Gastroesophageal sphincter (tissue), 4 donors: Measurements from ENCODE around the gene OPRD1. TPM values are rescaled to one million over a fixed set of nuclear protein-coding genes. Genes with fewer than 3 reads are reported as not detected.
"Not testable (repeated sequence)": the region's sequence is repeated elsewhere in the genome, so short reads cannot be mapped to it uniquely, and the experiment has no call there.

Experiments
- ATAC-seq: fragments of 150-250 bp; one replicate; pipeline ENCODE4 v1.9.1; 2016; ENCODE audit warnings: mild to moderate bottlenecking, moderate library complexity
- H3K27ac ChIP-seq, 4 donors: fragments of 200-600 bp; sonication (generic) in 3 of 4; 1 replicate in 3 of 4; 2 replicates in 1 of 4; pipeline ENCODE4 v1.5.1; 2016 to 2019
- H3K27me3 ChIP-seq: fragments of 200-600 bp; sonication (generic); one replicate; pipeline ENCODE4 v1.5.1; 2019
- H3K36me3 ChIP-seq, 2 donors: fragments of 200-600 bp; sonication (generic); one replicate each; pipeline ENCODE4 v1.5.1; 2019; ENCODE audit warnings: control low read depth in 1 of 2
- H3K4me1 ChIP-seq, 3 donors: fragments of 200-600 bp; sonication (generic); 1 replicate in 2 of 3; 2 replicates in 1 of 3; pipeline ENCODE4 v1.5.1; 2016 to 2019; ENCODE audit warnings: control low read depth in 2 of 3
- H3K4me3 ChIP-seq, 2 donors: fragments of 200-600 bp; sonication (generic); one replicate each; pipeline ENCODE4 v1.5.1; 2019; ENCODE audit warnings: mild to moderate bottlenecking in 1 of 2, moderate library complexity in 1 of 2
- H3K9me3 ChIP-seq, 3 donors: fragments of 200-600 bp; sonication (generic); one replicate each; pipeline ENCODE4 v1.5.1; 2017 to 2019; ENCODE audit warnings: control low read depth in 2 of 3
- CTCF ChIP-seq, 4 experiments: fragments of 200-600 bp in 2 of 4; fragments of 450-650 bp in 2 of 4; sonication (generic) in 1 of 4; IDR thresholded peaks; one replicate each; pipeline ENCODE4 v1.5.1; 2017 to 2019; ENCODE audit warnings: antibody characterized with exemption in 4 of 4, mild to moderate bottlenecking in 2 of 4, moderate library complexity in 2 of 4
- EP300 ChIP-seq: sonication (generic); formaldehyde crosslinking; IDR thresholded peaks from one replicate; pipeline ENCODE4 v1.6.1; 2017; ENCODE audit warnings: antibody characterized with exemption, mild to moderate bottlenecking
- POLR2A ChIP-seq, 2 donors: fragments of 450-650 bp; IDR thresholded peaks; one replicate each; pipeline ENCODE4 v1.6.1; 2017; ENCODE audit warnings: antibody characterized with exemption in 2 of 2, mild to moderate bottlenecking in 2 of 2, moderate library complexity in 1 of 2
- POLR2AphosphoS5 ChIP-seq: sonication (generic); formaldehyde crosslinking; IDR thresholded peaks from one replicate; pipeline ENCODE4 v1.6.1; 2017; ENCODE audit warnings: antibody characterized with exemption
- WGBS, 2 donors: methylation state at CpG; one replicate each; pipeline ENCODE4 v1.1.5; 2018; ENCODE audit warnings: low coverage in 1 of 2; 5-methylcytosine and 5-hydroxymethylcytosine counted together
- total RNA-seq, 4 donors: library from RNA; depleted of rRNA; stranded (reverse); fragments of >200 nt; gene quantifications; one replicate each; pipeline ENCODE4 v1.1.0, GENCODE V29; 2016

The OPRD1 gene
- total RNA-seq, 4 donors from 2014 or later: 0.08 to 0.16 (median 0.13) TPM; not detected in 1

GRCh38 chr1:28792644-28793121 lies 19.3 kb upstream of the OPRD1 start:
- WGBS, 2 donors: 31 to 78% methylated on average over 1 of the region's 1 CpG
- no peak overlapping the region for H3K27ac ChIP-seq
- no peaks in the 10 kb centered on the region for H3K4me1 ChIP-seq
- no peaks in the 10 kb centered on the region for H3K9me3 ChIP-seq
- no peak for ATAC-seq
- H3K36me3 ChIP-seq: no peaks in the 10 kb centered on the region
- peaks cover 9% of the 10 kb centered on the region for H3K27me3 ChIP-seq
- TF ChIP-seq POLR2A (IDR thresholded peaks at IDR 0.05) (no peak), EP300 (no peak), CTCF (IDR thresholded peaks at IDR 0.05) (no peak), POLR2AphosphoS5 (no peak)
- H3K4me3 ChIP-seq: no peak overlapping the region

GRCh38 chr1:28794582-28794981 lies 17.4 kb upstream of the OPRD1 start:
- not testable (repeated sequence) for H3K4me3 ChIP-seq, H3K4me1 ChIP-seq, H3K36me3 ChIP-seq, H3K27ac ChIP-seq, ATAC-seq, H3K9me3 ChIP-seq
- H3K27me3 ChIP-seq: peaks cover 14% of the 10 kb centered on the region
- 76 to 86% methylated on average over 3 to 5 of the region's 5 CpGs for WGBS, 2 donors

GRCh38 chr1:28796352-28797211 lies 15.4 kb upstream of the OPRD1 start:
- no peak for ATAC-seq
- no peak overlapping the region for H3K4me3 ChIP-seq
- H3K4me1 ChIP-seq: no peaks in the 10 kb centered on the region
- TF ChIP-seq POLR2A (IDR thresholded peaks at IDR 0.05) (no peak), EP300 (no peak), POLR2AphosphoS5 (no peak), CTCF (IDR thresholded peaks at IDR 0.05) (no peak)
- 39 to 51% methylated on average over 12 to 16 of the region's 18 CpGs for WGBS, 2 donors
- H3K27me3 ChIP-seq: peaks cover 26% of the 10 kb centered on the region
- H3K27ac ChIP-seq: no peak overlapping the region
- H3K36me3 ChIP-seq: no peaks in the 10 kb centered on the region
- no peaks in the 10 kb centered on the region for H3K9me3 ChIP-seq

- TF ChIP-seq EP300 (no peak), CTCF (IDR thresholded peaks at IDR 0.05) (no peak), POLR2A (IDR thresholded peaks at IDR 0.05) (no peak), POLR2AphosphoS5 (no peak)
- WGBS, 2 donors: 25% methylated on average over 2 of the region's 3 CpGs
- Histone ChIP-seq H3K4me1 (no peaks in the 10 kb centered on the region), H3K36me3 (no peaks in the 10 kb centered on the region), H3K4me3 (no peak overlapping the region), H3K27ac (no peak overlapping the region), H3K27me3 (peaks cover 30% of the 10 kb centered on the region), H3K9me3 (no peaks in the 10 kb centered on the region)
- no peak for ATAC-seq
Observed at GRCh38 chr1:28800324-28800723, 11.6 kb upstream of the OPRD1 start.

GRCh38 chr1:28801461-28801860 lies 10.5 kb upstream of the OPRD1 start:
- Histone ChIP-seq H3K36me3 (no peaks in the 10 kb centered on the region), H3K27me3 (peaks cover 22% of the 10 kb centered on the region), H3K4me1 (no peaks in the 10 kb centered on the region), H3K27ac (no peak overlapping the region), H3K4me3 (no peak overlapping the region), H3K9me3 (no peaks in the 10 kb centered on the region)
- TF ChIP-seq CTCF (IDR thresholded peaks at IDR 0.05) (no peak), EP300 (no peak), POLR2A (IDR thresholded peaks at IDR 0.05) (no peak), POLR2AphosphoS5 (no peak)
- ATAC-seq: no peak
- whole genome bisulfite sequencing, 2 donors: 84 to 91% methylated on average over 5 of the region's 6 CpGs
